ENCODE results near the gene KCNH6. TPM values are rescaled to one million over a fixed set of nuclear protein-coding genes. Genes with fewer than 3 reads are reported as not detected.

Gene KCNH6
- polyA plus RNA-seq, 3 donors = not detected

GRCh38 chr17:63475491-63476412 lies 47.4 kb upstream of the KCNH6 start:
- Mint-ChIP-seq H3K27me3 (ENCODE audit: low read depth in 3 of 3) (peaks cover 45 to 67% (median 46%) of the 10 kb centered on the region in 3 donors), H3K36me3 (peaks cover 3 to 6% of the 10 kb centered on the region in 2 donors), H3K27ac (no peak overlapping the region), H3K9me3 (peaks cover 0 to 22% (median 4%) of the 10 kb centered on the region in 7 donors), H3K4me1 (peaks cover 14% of the 10 kb centered on the region), H3K4me3 (peak overlapping the region in 1 of 2 donors; percentile 78)
- H3K4me1 ChIP-seq (ENCODE audit: control insufficient read depth in 1 of 2, insufficient read depth in 2 of 2, low read length in 2 of 2) = peaks cover 9 to 21% of the 10 kb centered on the region in 2 donors
- H2AFZ ChIP-seq (ENCODE audit: insufficient read depth, low read depth, low read length, poor library complexity, severe bottlenecking) = no peak overlapping the region
- H3K79me2 ChIP-seq (ENCODE audit: insufficient read depth, low read length) = no peaks in the 10 kb centered on the region
- no peak overlapping the region for H3K27ac ChIP-seq (ENCODE audit: low read depth in 1 of 2, low read length in 2 of 2)
- intact Hi-C loops (cut with micrococcal nuclease) = no loop called here
- no peaks in the 10 kb centered on the region for H3K36me3 ChIP-seq (replicated peaks in 1 of 2; ENCODE audit: control insufficient read depth in 1 of 2, insufficient read depth in 2 of 2, low read length in 2 of 2)
- TF ChIP-seq CTCF (IDR thresholded peaks at IDR 0.05) = no peak
- no peak for DNase-seq
- no peak overlapping the region for H3K9ac ChIP-seq (ENCODE audit: insufficient read depth, low read length, poor library complexity, severe bottlenecking)
- H4K20me1 ChIP-seq (ENCODE audit: insufficient read depth, low read length) = no peaks in the 10 kb centered on the region
- H3K9me3 ChIP-seq (replicated peaks in 1 of 2; ENCODE audit: control insufficient read depth in 1 of 2, insufficient read depth in 1 of 2, low read length in 2 of 2) = peaks cover 3 to 7% of the 10 kb centered on the region in 2 donors
- peaks cover 6 to 47% of the 10 kb centered on the region in 2 donors for H3K27me3 ChIP-seq (ENCODE audit: control insufficient read depth in 2 of 2, insufficient read depth in 2 of 2, low read length in 2 of 2)
- 80% methylated on average over 22 of the region's 28 CpGs for WGBS (ENCODE audit: insufficient coverage)
- peak overlapping the region; percentile 86 for H3K4me2 ChIP-seq (replicated peaks; ENCODE audit: extremely low read depth, low read length, poor library complexity, severe bottlenecking)
- peak overlapping the region in 1 of 3 experiments; percentile 72 for H3K4me3 ChIP-seq (replicated peaks in 1 of 3; ENCODE audit: low read depth in 2 of 3, low read length in 3 of 3)

GRCh38 chr17:63476459-63476853 lies 46.7 kb upstream of the KCNH6 start:
- no peaks in the 10 kb centered on the region for H3K79me2 ChIP-seq (ENCODE audit: insufficient read depth, low read length)
- peaks cover 0 to 22% (median 4%) of the 10 kb centered on the region in 7 donors for H3K9me3 Mint-ChIP-seq
- H3K27ac ChIP-seq (ENCODE audit: low read depth in 1 of 2, low read length in 2 of 2) = no peak overlapping the region
- H3K4me3 ChIP-seq (replicated peaks in 1 of 3; ENCODE audit: low read depth in 2 of 3, low read length in 3 of 3) = peak overlapping the region in 2 of 3 experiments; percentile 4 to 72
- H3K4me1 ChIP-seq (ENCODE audit: control insufficient read depth in 1 of 2, insufficient read depth in 2 of 2, low read length in 2 of 2) = peaks cover 9 to 21% of the 10 kb centered on the region in 2 donors
- peaks cover 42 to 67% (median 43%) of the 10 kb centered on the region in 3 donors for H3K27me3 Mint-ChIP-seq (ENCODE audit: low read depth in 3 of 3)
- peaks cover 6 to 47% of the 10 kb centered on the region in 2 donors for H3K27me3 ChIP-seq (ENCODE audit: control insufficient read depth in 2 of 2, insufficient read depth in 2 of 2, low read length in 2 of 2)
- peak overlapping the region; percentile 86 for H3K4me2 ChIP-seq (replicated peaks; ENCODE audit: extremely low read depth, low read length, poor library complexity, severe bottlenecking)
- 0% methylated on average over 25 of the region's 36 CpGs for WGBS (ENCODE audit: insufficient coverage)
- H3K9ac ChIP-seq (ENCODE audit: insufficient read depth, low read length, poor library complexity, severe bottlenecking) = peak overlapping the region; percentile 21
- H3K36me3 Mint-ChIP-seq = peaks cover 3 to 6% of the 10 kb centered on the region in 2 donors
- H2AFZ ChIP-seq (ENCODE audit: insufficient read depth, low read depth, low read length, poor library complexity, severe bottlenecking) = peak overlapping the region; percentile 70
- no peak for DNase-seq
- no peak overlapping the region for H3K27ac Mint-ChIP-seq
- H3K9me3 ChIP-seq (replicated peaks in 1 of 2; ENCODE audit: control insufficient read depth in 1 of 2, insufficient read depth in 1 of 2, low read length in 2 of 2) = peaks cover 3 to 7% of the 10 kb centered on the region in 2 donors
- intact Hi-C loops (cut with micrococcal nuclease) = no loop called here
- H4K20me1 ChIP-seq (ENCODE audit: insufficient read depth, low read length) = no peaks in the 10 kb centered on the region
- peak overlapping the region in 1 of 2 donors; percentile 78 for H3K4me3 Mint-ChIP-seq
- peaks cover 14% of the 10 kb centered on the region for H3K4me1 Mint-ChIP-seq
- no peaks in the 10 kb centered on the region for H3K36me3 ChIP-seq (replicated peaks in 1 of 2; ENCODE audit: control insufficient read depth in 1 of 2, insufficient read depth in 2 of 2, low read length in 2 of 2)
- TF ChIP-seq CTCF (IDR thresholded peaks at IDR 0.05) = no peak

Measured in CD14-positive monocyte (primary cell).